ENCODE measurements around the gene RAB30. TPM values are rescaled to one million over a fixed set of nuclear protein-coding genes. Genes with fewer than 3 reads are reported as not detected.

The RAB30 gene
- polyA plus RNA-seq, 3 donors = 0.11 to 0.67 (median 0.54) TPM

DNA sequence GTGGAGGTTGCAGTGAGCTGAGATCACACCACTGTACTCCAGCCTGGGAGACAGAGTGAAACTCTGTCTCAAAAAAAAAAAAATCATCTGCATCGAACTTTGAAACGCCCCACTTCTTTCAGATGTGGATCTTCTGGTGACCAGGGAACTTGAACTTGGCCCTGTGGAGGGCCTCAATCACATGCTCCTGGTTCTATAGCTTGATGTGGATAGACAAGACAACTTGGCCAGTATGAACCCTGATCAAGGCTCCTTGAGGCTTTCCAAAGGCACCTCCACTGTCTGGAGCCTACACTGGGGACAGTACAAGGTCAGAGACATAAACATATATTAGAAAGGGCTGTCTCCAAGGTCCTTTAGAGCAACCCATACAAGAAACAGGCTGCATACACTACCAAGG lies 30.6 kb downstream of the RAB30 start:
- H3K4me1 ChIP-seq (ENCODE audit: control insufficient read depth in 1 of 2, insufficient read depth in 2 of 2, low read length in 2 of 2) = no peaks in the 10 kb centered on the region
- H3K27ac Mint-ChIP-seq = no peak overlapping the region
- intact Hi-C loops (cut with micrococcal nuclease) = no loop called here

DNA sequence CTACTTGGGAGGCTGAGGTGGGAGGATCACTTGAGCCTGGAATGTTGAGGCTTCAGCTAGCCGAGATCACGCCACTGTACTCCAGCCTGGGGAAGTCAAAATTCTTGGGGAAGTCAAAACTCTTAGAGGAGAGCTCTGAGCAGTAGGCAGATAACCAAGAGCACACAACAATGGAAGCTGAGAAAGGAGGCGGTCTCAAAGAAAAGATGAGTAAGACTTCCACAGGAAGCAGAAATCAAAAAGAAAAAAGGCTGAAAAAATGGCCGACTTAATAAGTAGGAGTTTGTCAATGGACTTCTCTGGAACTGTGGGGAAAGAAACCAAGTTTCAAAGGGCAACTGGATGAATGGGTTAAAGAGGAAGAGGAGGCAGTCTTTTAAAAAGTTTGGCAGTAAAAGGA lies 32.1 kb downstream of the RAB30 start:
- intact Hi-C loops (cut with micrococcal nuclease) = no loop called here
- H3K9ac ChIP-seq (ENCODE audit: insufficient read depth, low read length, poor library complexity, severe bottlenecking) = no peak overlapping the region
- no peak overlapping the region for H3K4me2 ChIP-seq (replicated peaks; ENCODE audit: extremely low read depth, low read length, poor library complexity, severe bottlenecking)
- no peak overlapping the region for H2AFZ ChIP-seq (ENCODE audit: insufficient read depth, low read depth, low read length, poor library complexity, severe bottlenecking)
- no peak overlapping the region for H3K4me3 ChIP-seq (replicated peaks in 1 of 3; ENCODE audit: low read depth in 2 of 3, low read length in 3 of 3)
- H3K4me1 ChIP-seq (ENCODE audit: control insufficient read depth in 1 of 2, insufficient read depth in 2 of 2, low read length in 2 of 2) = no peaks in the 10 kb centered on the region
- H3K27me3 ChIP-seq (ENCODE audit: control insufficient read depth in 2 of 2, insufficient read depth in 2 of 2, low read length in 2 of 2) = no peaks in the 10 kb centered on the region
- H3K9me3 ChIP-seq (replicated peaks in 1 of 2; ENCODE audit: control insufficient read depth in 1 of 2, insufficient read depth in 1 of 2, low read length in 2 of 2) = no peaks in the 10 kb centered on the region
- TF ChIP-seq, protein P1, sequence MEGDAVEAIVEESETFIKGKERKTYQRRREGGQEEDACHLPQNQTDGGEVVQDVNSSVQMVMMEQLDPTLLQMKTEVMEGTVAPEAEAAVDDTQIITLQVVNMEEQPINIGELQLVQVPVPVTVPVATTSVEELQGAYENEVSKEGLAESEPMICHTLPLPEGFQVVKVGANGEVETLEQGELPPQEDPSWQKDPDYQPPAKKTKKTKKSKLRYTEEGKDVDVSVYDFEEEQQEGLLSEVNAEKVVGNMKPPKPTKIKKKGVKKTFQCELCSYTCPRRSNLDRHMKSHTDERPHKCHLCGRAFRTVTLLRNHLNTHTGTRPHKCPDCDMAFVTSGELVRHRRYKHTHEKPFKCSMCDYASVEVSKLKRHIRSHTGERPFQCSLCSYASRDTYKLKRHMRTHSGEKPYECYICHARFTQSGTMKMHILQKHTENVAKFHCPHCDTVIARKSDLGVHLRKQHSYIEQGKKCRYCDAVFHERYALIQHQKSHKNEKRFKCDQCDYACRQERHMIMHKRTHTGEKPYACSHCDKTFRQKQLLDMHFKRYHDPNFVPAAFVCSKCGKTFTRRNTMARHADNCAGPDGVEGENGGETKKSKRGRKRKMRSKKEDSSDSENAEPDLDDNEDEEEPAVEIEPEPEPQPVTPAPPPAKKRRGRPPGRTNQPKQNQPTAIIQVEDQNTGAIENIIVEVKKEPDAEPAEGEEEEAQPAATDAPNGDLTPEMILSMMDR (IDR thresholded peaks at IDR 0.05) = no peak
- Mint-ChIP-seq H3K36me3 (no peaks in the 10 kb centered on the region), H3K4me3 (no peak overlapping the region), H3K9me3 (peaks cover 0 to 3% (median 0%) of the 10 kb centered on the region in 7 donors), H3K4me1 (no peaks in the 10 kb centered on the region), H3K27me3 (ENCODE audit: low read depth in 3 of 3) (peaks cover 0 to 3% (median 0%) of the 10 kb centered on the region in 3 donors), H3K27ac (peak overlapping the region in 2 of 7 donors; percentile 20 to 60)
- H3K36me3 ChIP-seq (replicated peaks in 1 of 2; ENCODE audit: control insufficient read depth in 1 of 2, insufficient read depth in 2 of 2, low read length in 2 of 2) = no peaks in the 10 kb centered on the region
- no peaks in the 10 kb centered on the region for H3K79me2 ChIP-seq (ENCODE audit: insufficient read depth, low read length)
- H3K27ac ChIP-seq (ENCODE audit: low read depth in 1 of 2, low read length in 2 of 2) = no peak overlapping the region
- H4K20me1 ChIP-seq (ENCODE audit: insufficient read depth, low read length) = no peaks in the 10 kb centered on the region
- no peak for DNase-seq
- 89% methylated on average over 3 of the region's 4 CpGs for WGBS (ENCODE audit: insufficient coverage)

More for the DNA sequence above, 30.6 kb downstream of the RAB30 start:
- Histone ChIP-seq H3K27me3 (ENCODE audit: control insufficient read depth in 2 of 2, insufficient read depth in 2 of 2, low read length in 2 of 2) (no peaks in the 10 kb centered on the region), H3K36me3 (replicated peaks in 1 of 2; ENCODE audit: control insufficient read depth in 1 of 2, insufficient read depth in 2 of 2, low read length in 2 of 2) (no peaks in the 10 kb centered on the region), H3K27ac (ENCODE audit: low read depth in 1 of 2, low read length in 2 of 2) (no peak overlapping the region), H3K79me2 (ENCODE audit: insufficient read depth, low read length) (no peaks in the 10 kb centered on the region), H3K4me2 (replicated peaks; ENCODE audit: extremely low read depth, low read length, poor library complexity, severe bottlenecking) (no peak overlapping the region), H4K20me1 (ENCODE audit: insufficient read depth, low read length) (no peaks in the 10 kb centered on the region), H3K9me3 (replicated peaks in 1 of 2; ENCODE audit: control insufficient read depth in 1 of 2, insufficient read depth in 1 of 2, low read length in 2 of 2) (no peaks in the 10 kb centered on the region), H2AFZ (ENCODE audit: insufficient read depth, low read depth, low read length, poor library complexity, severe bottlenecking) (no peak overlapping the region), H3K4me3 (replicated peaks in 1 of 3; ENCODE audit: low read depth in 2 of 3, low read length in 3 of 3) (no peak overlapping the region), H3K9ac (ENCODE audit: insufficient read depth, low read length, poor library complexity, severe bottlenecking) (no peak overlapping the region)
- Mint-ChIP-seq H3K36me3 (no peaks in the 10 kb centered on the region), H3K4me1 (no peaks in the 10 kb centered on the region), H3K27me3 (ENCODE audit: low read depth in 3 of 3) (peaks cover 0 to 2% (median 0%) of the 10 kb centered on the region in 3 donors), H3K4me3 (no peak overlapping the region), H3K9me3 (peaks cover 0 to 3% (median 0%) of the 10 kb centered on the region in 7 donors)
- TF ChIP-seq, protein P1 (IDR thresholded peaks at IDR 0.05) = no peak
- no peak for DNase-seq
- WGBS (ENCODE audit: insufficient coverage) = 95% methylated on average over 2 of the region's 2 CpGs

Data from CD14-positive monocyte (primary cell).